ENCODE results near the gene PHACTR1.

The PHACTR1 gene

DNA sequence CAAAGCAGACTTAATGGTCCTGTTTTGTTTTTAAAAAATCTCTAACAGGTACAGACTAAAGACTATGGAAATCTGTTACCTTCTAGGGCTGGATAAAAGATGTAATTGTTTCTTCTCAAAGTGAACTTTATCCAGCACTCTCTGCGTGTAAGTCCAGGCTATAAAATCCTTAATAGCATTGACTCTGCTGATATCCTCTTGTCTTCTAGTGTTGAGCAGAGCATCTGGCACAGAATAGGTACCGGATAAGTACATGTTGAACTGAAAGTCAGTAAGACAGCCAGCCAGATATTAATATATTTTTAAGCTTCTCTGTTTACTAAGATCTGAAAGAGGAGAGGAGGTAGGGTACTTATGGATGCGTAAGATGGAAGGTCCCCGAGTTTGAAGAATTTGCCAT is 349.5 kb downstream of the PHACTR1 start:
- TF ChIP-seq, protein P1, sequence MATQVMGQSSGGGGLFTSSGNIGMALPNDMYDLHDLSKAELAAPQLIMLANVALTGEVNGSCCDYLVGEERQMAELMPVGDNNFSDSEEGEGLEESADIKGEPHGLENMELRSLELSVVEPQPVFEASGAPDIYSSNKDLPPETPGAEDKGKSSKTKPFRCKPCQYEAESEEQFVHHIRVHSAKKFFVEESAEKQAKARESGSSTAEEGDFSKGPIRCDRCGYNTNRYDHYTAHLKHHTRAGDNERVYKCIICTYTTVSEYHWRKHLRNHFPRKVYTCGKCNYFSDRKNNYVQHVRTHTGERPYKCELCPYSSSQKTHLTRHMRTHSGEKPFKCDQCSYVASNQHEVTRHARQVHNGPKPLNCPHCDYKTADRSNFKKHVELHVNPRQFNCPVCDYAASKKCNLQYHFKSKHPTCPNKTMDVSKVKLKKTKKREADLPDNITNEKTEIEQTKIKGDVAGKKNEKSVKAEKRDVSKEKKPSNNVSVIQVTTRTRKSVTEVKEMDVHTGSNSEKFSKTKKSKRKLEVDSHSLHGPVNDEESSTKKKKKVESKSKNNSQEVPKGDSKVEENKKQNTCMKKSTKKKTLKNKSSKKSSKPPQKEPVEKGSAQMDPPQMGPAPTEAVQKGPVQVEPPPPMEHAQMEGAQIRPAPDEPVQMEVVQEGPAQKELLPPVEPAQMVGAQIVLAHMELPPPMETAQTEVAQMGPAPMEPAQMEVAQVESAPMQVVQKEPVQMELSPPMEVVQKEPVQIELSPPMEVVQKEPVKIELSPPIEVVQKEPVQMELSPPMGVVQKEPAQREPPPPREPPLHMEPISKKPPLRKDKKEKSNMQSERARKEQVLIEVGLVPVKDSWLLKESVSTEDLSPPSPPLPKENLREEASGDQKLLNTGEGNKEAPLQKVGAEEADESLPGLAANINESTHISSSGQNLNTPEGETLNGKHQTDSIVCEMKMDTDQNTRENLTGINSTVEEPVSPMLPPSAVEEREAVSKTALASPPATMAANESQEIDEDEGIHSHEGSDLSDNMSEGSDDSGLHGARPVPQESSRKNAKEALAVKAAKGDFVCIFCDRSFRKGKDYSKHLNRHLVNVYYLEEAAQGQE (IDR thresholded peaks at IDR 0.05; ENCODE audit: insufficient replicate concordance, low read depth): no peak
- TF ChIP-seq SPI1 (IDR thresholded peaks at IDR 0.05; ENCODE audit: borderline replicate concordance, low read depth) (no peak), GABPA (IDR thresholded peaks at IDR 0.05; ENCODE audit: low read depth) (no peak), POLR2AphosphoS5 (IDR thresholded peaks at IDR 0.05; ENCODE audit: low read depth) (no peak)
- TF ChIP-seq, protein P2, sequence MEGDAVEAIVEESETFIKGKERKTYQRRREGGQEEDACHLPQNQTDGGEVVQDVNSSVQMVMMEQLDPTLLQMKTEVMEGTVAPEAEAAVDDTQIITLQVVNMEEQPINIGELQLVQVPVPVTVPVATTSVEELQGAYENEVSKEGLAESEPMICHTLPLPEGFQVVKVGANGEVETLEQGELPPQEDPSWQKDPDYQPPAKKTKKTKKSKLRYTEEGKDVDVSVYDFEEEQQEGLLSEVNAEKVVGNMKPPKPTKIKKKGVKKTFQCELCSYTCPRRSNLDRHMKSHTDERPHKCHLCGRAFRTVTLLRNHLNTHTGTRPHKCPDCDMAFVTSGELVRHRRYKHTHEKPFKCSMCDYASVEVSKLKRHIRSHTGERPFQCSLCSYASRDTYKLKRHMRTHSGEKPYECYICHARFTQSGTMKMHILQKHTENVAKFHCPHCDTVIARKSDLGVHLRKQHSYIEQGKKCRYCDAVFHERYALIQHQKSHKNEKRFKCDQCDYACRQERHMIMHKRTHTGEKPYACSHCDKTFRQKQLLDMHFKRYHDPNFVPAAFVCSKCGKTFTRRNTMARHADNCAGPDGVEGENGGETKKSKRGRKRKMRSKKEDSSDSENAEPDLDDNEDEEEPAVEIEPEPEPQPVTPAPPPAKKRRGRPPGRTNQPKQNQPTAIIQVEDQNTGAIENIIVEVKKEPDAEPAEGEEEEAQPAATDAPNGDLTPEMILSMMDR (IDR thresholded peaks at IDR 0.05; ENCODE audit: insufficient read depth, low read length): no peak
- no peak for DNase-seq (ENCODE audit: low read depth in 1 of 2, low spot score in 1 of 2)
- H3K27ac ChIP-seq (replicated peaks): no peak overlapping the region
- H3K27me3 ChIP-seq (ENCODE audit: insufficient read depth, poor library complexity, severe bottlenecking): no peaks in the 10 kb centered on the region
- H3K4me3 ChIP-seq (replicated peaks; ENCODE audit: insufficient read depth, low read length): no peak overlapping the region

DNA sequence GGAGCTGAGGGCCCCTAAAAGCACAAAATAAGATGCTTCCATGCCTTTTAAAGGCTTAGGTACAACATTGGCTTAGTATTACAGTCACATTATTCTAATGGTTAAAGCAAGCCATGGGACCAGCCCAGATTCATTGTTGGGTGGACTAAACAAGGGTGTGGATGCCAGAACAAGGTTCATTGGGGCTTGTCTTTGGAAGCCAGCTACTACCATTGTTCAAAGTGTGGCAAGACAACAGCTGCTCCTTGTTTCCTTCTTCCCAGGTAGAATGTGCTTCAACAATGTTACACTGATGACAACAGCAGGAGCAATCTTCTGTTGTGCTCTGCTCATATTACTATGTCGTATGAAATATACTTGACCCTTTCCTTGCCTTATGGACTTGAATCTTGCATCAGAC is 350.3 kb downstream of the PHACTR1 start:
- DNase-seq (ENCODE audit: low read depth in 1 of 2, low spot score in 1 of 2): no peak
- no peak overlapping the region for H3K27ac ChIP-seq (replicated peaks)
- no peaks in the 10 kb centered on the region for H3K27me3 ChIP-seq (ENCODE audit: insufficient read depth, poor library complexity, severe bottlenecking)
- no peak for TF ChIP-seq POLR2AphosphoS5 (IDR thresholded peaks at IDR 0.05; ENCODE audit: low read depth)
- TF ChIP-seq GABPA (IDR thresholded peaks at IDR 0.05; ENCODE audit: low read depth): no peak
- no peak for TF ChIP-seq SPI1 (IDR thresholded peaks at IDR 0.05; ENCODE audit: borderline replicate concordance, low read depth)
- TF ChIP-seq, protein P2 (IDR thresholded peaks at IDR 0.05; ENCODE audit: insufficient read depth, low read length): no peak
- TF ChIP-seq, protein P1 (IDR thresholded peaks at IDR 0.05; ENCODE audit: insufficient replicate concordance, low read depth): no peak
- no peak overlapping the region for H3K4me3 ChIP-seq (replicated peaks; ENCODE audit: insufficient read depth, low read length)

DNA sequence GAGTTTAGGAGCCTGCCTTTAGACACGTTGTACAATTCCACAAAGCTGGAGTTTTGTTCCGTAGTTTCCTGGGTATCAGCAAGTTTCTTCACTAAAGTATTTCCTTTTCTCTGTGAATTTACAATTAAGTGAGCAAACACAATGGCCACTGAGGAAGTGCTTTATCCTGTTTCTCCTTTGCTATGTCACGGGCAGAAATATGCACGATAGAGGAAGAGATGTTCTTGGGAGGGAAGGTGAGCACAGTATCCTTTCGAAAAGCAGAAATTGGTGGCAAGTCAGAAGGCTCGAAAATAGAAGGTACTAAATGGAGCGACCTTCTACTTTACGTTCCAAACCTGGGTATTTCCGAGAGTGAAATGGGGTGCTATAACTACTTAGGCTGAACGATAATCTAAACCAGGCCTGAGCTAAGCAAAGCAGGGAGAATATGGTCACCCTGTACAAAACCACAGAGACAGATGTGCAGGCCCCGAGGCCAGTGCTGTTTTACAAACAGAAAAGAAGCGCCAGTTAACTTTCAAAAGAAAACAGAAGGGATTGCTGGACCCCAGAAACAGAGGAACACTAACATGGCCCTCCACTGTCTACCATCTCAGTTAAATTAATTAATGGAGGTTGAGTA is 352.1 kb downstream of the PHACTR1 start:
- Histone ChIP-seq H3K27me3 (ENCODE audit: insufficient read depth, poor library complexity, severe bottlenecking) (no peaks in the 10 kb centered on the region), H3K4me3 (replicated peaks; ENCODE audit: insufficient read depth, low read length) (no peak overlapping the region), H3K27ac (replicated peaks) (no peak overlapping the region; the same call in 1 of the 2 replicates)
- DNase-seq (ENCODE audit: low read depth in 1 of 2, low spot score in 1 of 2): peak in 1 of 2 experiments; percentile 44
- TF ChIP-seq, protein P2 (IDR thresholded peaks at IDR 0.05; ENCODE audit: insufficient read depth, low read length): no peak
- TF ChIP-seq SPI1 (IDR thresholded peaks at IDR 0.05; ENCODE audit: borderline replicate concordance, low read depth): peak; percentile 87; the same call in 1 of the 2 replicates
- no peak for TF ChIP-seq POLR2AphosphoS5 (IDR thresholded peaks at IDR 0.05; ENCODE audit: low read depth)
- TF ChIP-seq GABPA (IDR thresholded peaks at IDR 0.05; ENCODE audit: low read depth): no peak
